K562 (cell line): ENCODE data around the gene BST1. TPM values are rescaled to one million over a fixed set of nuclear protein-coding genes. Genes with fewer than 3 reads are reported as not detected.

Experiments used
- CTCFL ChIP-seq: IDR thresholded peaks from 2 replicates; pipeline ENCODE4 v1.6.1; 2011; ENCODE audit warnings: borderline replicate concordance, low read depth, mild to moderate bottlenecking, moderate library complexity, low read length; ENCODE audit not compliant: insufficient read depth, poor library complexity, severe bottlenecking
- E2F6 ChIP-seq, 2 experiments: IDR thresholded peaks; 2 replicates each; pipeline ENCODE4 v1.6.1; 2011; ENCODE audit warnings: borderline replicate concordance in 1 of 2, control low read depth in 1 of 2, low read depth in 1 of 2, low read length in 1 of 2, mild to moderate bottlenecking in 1 of 2, mixed read lengths in 1 of 2, moderate library complexity in 1 of 2; ENCODE audit not compliant: insufficient read depth in 1 of 2, insufficient read length in 1 of 2, poor library complexity in 1 of 2, severe bottlenecking in 1 of 2; ENCODE audit errors: extremely low read depth in 1 of 2
- TFE3 ChIP-seq: fragments of 450-650 bp; formaldehyde crosslinking; IDR thresholded peaks from 2 replicates; pipeline ENCODE4 v1.4.0; 2020; ENCODE audit warnings: mild to moderate bottlenecking, mixed read lengths
- polyA plus RNA-seq, 8 experiments: library from polyadenylated mRNA; depleted of rRNA in 4 of 8; stranded (reverse) in 5 of 8; unstranded in 3 of 8; fragments of >200 nt; fragmentation: Nextera tagmentation in 2 of 8; fragmentation: Illumina TruSeq in 1 of 8; extraction: Ambion mirVana in 2 of 8; extraction: Trizol in 1 of 8; gene quantifications; 2 replicates each; pipeline versions ENCODE4 v1.2.1 to v1.2.3, GENCODE V29; 2011 to 2014; ENCODE audit warnings: inconsistent platforms in 1 of 8, missing spikeins in 1 of 8
- total RNA-seq, 7 experiments: library from RNA; depleted of rRNA in 6 of 7; stranded (reverse); fragments of >200 nt in 6 of 7; fragmentation: Illumina TruSeq in 2 of 7; extraction: Trizol in 2 of 7; gene quantifications; 2 replicates each; pipeline versions ENCODE4 v1.2.1 to v1.2.3, GENCODE V29; 2011 to 2021; ENCODE audit warnings: low replicate concordance in 1 of 7

BST1 gene
- total and polyA plus RNA-seq, 9 of the 15 experiments (the other 6 are each of a cell fraction or from before 2014, with no cell fraction given): 0.04 to 0.38 (median 0.07) TPM; not detected in 6

- TF ChIP-seq E2F6 (IDR thresholded peaks at IDR 0.05; ENCODE audit: borderline replicate concordance in 1 of 2, extremely low read depth in 1 of 2, insufficient read depth in 1 of 2, insufficient read length in 1 of 2, low read depth in 1 of 2, low read length in 1 of 2, poor library complexity in 1 of 2, severe bottlenecking in 1 of 2) (no peak), TFE3 (CRISPR knock-in tag) (no peak), CTCFL (no peak)
Observed at GRCh38 chr4:15714646-15715435, 12.0 kb downstream of the BST1 start (continued).
